Testis (tissue), 5 donors: ENCODE measurements around the gene EIF4G3. TPM values are rescaled to one million over a fixed set of nuclear protein-coding genes. Genes with fewer than 3 reads are reported as not detected.
A peak's percentile ranks its signal among the peaks of the same experiment; 100 is the strongest.

Experiments
- DNase-seq: peaks from one replicate; pipeline ENCODE4 v3.0.0-alpha.2; 2019
- H3K27ac ChIP-seq, 2 donors: fragments of 200-600 bp; sonication (generic); one replicate each; pipeline ENCODE4 v1.5.1; 2019
- H3K27me3 ChIP-seq: fragments of 200-600 bp; sonication (generic); one replicate; pipeline ENCODE4 v1.5.1; 2019
- H3K36me3 ChIP-seq: fragments of 200-600 bp; sonication (generic); one replicate; pipeline ENCODE4 v1.5.1; 2017; ENCODE audit warnings: low read depth; ENCODE audit errors: missing control alignments
- H3K4me1 ChIP-seq: fragments of 200-600 bp; sonication (generic); one replicate; pipeline ENCODE4 v1.5.1; 2019
- H3K4me3 ChIP-seq, 2 donors: fragments of 200-600 bp; sonication (generic); one replicate each; pipeline ENCODE4 v1.5.1; 2017 to 2019
- H3K9me3 ChIP-seq: fragments of 200-600 bp; sonication (generic); one replicate; pipeline ENCODE4 v1.5.1; 2017
- POLR2A ChIP-seq: fragments of 450-650 bp; IDR thresholded peaks from one replicate; pipeline ENCODE4 v1.6.1; 2017; ENCODE audit warnings: antibody characterized with exemption, mild to moderate bottlenecking, moderate library complexity
- WGBS, 2 donors: methylation state at CpG; one replicate each; pipeline ENCODE4 v1.1.5; 2018; 5-methylcytosine and 5-hydroxymethylcytosine counted together
- intact Hi-C: fragments of 100-400 bp; cut with DNase I; formaldehyde crosslinking; loops from one replicate; pipeline ENCODE4 v1.15.1; 2023; ENCODE audit warnings: low total_unique reads
- long read RNA-seq, 2 donors: transcript quantifications; one replicate each; lab custom pipeline, GENCODE V29; 2026
- polyA plus RNA-seq: library from polyadenylated mRNA; stranded (reverse); fragments of 350-450 nt; fragmentation: Illumina TruSeq; extraction: RNeasy Lipid Tissue Mini Kit (QIAGEN cat#74804); gene quantifications from one replicate; pipeline ENCODE4 v1.2.3, GENCODE V29; 2014; ENCODE audit warnings: low read depth, low replicate concordance; ENCODE audit not compliant: insufficient read depth
- total RNA-seq, 2 donors: library from RNA; depleted of rRNA; stranded (reverse); fragments of >200 nt; gene quantifications; one replicate each; pipeline ENCODE4 v1.2.3, GENCODE V29; 2016
- TF ChIP-seq, protein P1 (sequence below), 3 experiments: fragments of 450-650 bp in 2 of 3; fragments of 200-600 bp in 1 of 3; sonication (generic) in 1 of 3; IDR thresholded peaks; one replicate each; pipeline ENCODE4 v1.5.1; 2016 to 2019; ENCODE audit warnings: antibody characterized with exemption in 3 of 3, mild to moderate bottlenecking in 2 of 3, moderate library complexity in 1 of 3

Gene EIF4G3, protein sequence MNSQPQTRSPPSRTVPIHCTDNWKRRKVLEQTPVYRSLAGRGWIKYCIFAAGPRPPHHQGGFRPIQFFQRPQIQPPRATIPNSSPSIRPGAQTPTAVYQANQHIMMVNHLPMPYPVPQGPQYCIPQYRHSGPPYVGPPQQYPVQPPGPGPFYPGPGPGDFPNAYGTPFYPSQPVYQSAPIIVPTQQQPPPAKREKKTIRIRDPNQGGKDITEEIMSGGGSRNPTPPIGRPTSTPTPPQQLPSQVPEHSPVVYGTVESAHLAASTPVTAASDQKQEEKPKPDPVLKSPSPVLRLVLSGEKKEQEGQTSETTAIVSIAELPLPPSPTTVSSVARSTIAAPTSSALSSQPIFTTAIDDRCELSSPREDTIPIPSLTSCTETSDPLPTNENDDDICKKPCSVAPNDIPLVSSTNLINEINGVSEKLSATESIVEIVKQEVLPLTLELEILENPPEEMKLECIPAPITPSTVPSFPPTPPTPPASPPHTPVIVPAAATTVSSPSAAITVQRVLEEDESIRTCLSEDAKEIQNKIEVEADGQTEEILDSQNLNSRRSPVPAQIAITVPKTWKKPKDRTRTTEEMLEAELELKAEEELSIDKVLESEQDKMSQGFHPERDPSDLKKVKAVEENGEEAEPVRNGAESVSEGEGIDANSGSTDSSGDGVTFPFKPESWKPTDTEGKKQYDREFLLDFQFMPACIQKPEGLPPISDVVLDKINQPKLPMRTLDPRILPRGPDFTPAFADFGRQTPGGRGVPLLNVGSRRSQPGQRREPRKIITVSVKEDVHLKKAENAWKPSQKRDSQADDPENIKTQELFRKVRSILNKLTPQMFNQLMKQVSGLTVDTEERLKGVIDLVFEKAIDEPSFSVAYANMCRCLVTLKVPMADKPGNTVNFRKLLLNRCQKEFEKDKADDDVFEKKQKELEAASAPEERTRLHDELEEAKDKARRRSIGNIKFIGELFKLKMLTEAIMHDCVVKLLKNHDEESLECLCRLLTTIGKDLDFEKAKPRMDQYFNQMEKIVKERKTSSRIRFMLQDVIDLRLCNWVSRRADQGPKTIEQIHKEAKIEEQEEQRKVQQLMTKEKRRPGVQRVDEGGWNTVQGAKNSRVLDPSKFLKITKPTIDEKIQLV (N-terminal part only)
- 100 to 1,000 TPM; 146 to 165 TPM for total RNA-seq
- 198 TPM for polyA plus RNA-seq
- long read RNA-seq, donor 1, partial matches to known transcripts, result 134 of 136 reads
- long read RNA-seq, donor 1, other reads (novel, unspliced or antisense), result 0 of 136 reads
- long read RNA-seq, donor 2, partial matches to known transcripts, result 5 of 7 reads
- long read RNA-seq, donor 2, other reads (novel, unspliced or antisense), result 0 of 7 reads

GRCh38 chr1:21176586-21177555 is at the start of gene EIF4G3:
Gene EIF4G3, minus strand, starts transcription at chr1:21176897. Its CDS starts 174,155 bp downstream, at chr1:21002742.
- intact Hi-C loops, result no loop called here
- TF ChIP-seq, protein P1, sequence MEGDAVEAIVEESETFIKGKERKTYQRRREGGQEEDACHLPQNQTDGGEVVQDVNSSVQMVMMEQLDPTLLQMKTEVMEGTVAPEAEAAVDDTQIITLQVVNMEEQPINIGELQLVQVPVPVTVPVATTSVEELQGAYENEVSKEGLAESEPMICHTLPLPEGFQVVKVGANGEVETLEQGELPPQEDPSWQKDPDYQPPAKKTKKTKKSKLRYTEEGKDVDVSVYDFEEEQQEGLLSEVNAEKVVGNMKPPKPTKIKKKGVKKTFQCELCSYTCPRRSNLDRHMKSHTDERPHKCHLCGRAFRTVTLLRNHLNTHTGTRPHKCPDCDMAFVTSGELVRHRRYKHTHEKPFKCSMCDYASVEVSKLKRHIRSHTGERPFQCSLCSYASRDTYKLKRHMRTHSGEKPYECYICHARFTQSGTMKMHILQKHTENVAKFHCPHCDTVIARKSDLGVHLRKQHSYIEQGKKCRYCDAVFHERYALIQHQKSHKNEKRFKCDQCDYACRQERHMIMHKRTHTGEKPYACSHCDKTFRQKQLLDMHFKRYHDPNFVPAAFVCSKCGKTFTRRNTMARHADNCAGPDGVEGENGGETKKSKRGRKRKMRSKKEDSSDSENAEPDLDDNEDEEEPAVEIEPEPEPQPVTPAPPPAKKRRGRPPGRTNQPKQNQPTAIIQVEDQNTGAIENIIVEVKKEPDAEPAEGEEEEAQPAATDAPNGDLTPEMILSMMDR (IDR thresholded peaks at IDR 0.05), result no peak
- TF ChIP-seq POLR2A, result peak; percentile 30

DNA sequence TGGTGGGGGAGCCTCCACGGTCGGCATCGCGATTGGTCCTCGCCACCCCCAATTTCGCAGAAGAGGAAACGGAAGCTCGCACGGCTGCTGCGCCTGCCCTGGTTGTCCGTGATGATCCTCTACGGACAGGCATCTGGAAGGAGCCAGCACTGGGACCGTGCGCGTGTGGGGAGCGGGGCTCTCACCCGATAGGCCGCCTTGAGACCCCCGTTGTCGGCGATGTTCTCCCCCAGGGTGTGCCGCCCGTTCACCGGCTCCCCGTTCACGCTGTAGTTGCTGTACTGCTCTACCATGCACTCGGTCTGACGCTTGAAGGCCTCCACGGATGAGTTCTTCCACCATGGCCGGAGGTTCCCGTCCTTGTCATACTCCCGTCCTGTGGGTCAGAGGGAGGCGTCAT is 48.4 kb upstream of the EIF4G3 start:
- no peak for TF ChIP-seq POLR2A
- TF ChIP-seq, protein P1 (IDR thresholded peaks at IDR 0.05), result no peak
- H3K36me3 ChIP-seq, result no peaks in the 10 kb centered on the region
- DNase-seq, result no peak
- no peak overlapping the region for H3K4me3 ChIP-seq
- 94 to 95% methylated on average over 6 to 33 of the region's 33 CpGs for WGBS, 2 donors
- no peak overlapping the region for H3K27ac ChIP-seq
- no peaks in the 10 kb centered on the region for H3K4me1 ChIP-seq
- H3K9me3 ChIP-seq, result no peaks in the 10 kb centered on the region
- intact Hi-C loops, result no loop called here
- H3K27me3 ChIP-seq, result no peaks in the 10 kb centered on the region

More at GRCh38 chr1:21176586-21177555, at the start of gene EIF4G3:
- peaks cover 9% of the 10 kb centered on the region for H3K4me1 ChIP-seq
- peak within 1 kb of the TSS; percentile 72 to 85 for H3K4me3 ChIP-seq
- peak within 1 kb of the TSS; percentile 90 to 93 for H3K27ac ChIP-seq
- no peaks in the 10 kb centered on the region for H3K9me3 ChIP-seq
- no peaks in the 10 kb centered on the region for H3K36me3 ChIP-seq
- H3K27me3 ChIP-seq, result no peaks in the 10 kb centered on the region
- peak; percentile 98 for DNase-seq
- 1 to 3% methylated on average over 17 to 73 of the region's 90 CpGs for WGBS, 2 donors

DNA sequence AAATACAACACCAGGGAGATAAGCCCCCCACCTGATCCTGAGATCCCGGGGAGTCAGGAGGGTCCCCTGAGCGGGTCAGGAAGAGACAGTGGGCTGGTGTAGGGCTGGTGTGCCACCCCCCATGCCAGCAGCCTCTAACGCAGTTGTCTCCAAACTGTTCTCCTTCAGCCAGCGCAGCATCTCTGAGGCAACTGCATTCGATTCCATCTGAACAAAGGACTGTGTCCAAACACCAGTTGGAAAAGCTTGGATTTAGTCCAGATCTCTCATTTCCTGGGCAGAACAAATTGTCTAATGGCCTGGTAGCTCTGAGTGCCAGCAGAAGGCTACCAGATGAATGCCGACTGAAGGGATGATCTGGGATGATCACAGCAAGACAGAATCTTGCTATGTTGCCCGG is 44.1 kb upstream of the EIF4G3 start:
- TF ChIP-seq, protein P1 (IDR thresholded peaks at IDR 0.05), result no peak
- no peak for TF ChIP-seq POLR2A
- H3K27me3 ChIP-seq, result no peaks in the 10 kb centered on the region
- no peaks in the 10 kb centered on the region for H3K4me1 ChIP-seq
- H3K4me3 ChIP-seq, result no peak overlapping the region
- H3K9me3 ChIP-seq, result no peaks in the 10 kb centered on the region
- H3K27ac ChIP-seq, result no peak overlapping the region
- WGBS, 2 donors, result 71 to 83% methylated on average over 4 to 7 of the region's 7 CpGs
- intact Hi-C loops, result no loop called here
- no peak for DNase-seq
- no peaks in the 10 kb centered on the region for H3K36me3 ChIP-seq

- no peak overlapping the region for H3K27ac ChIP-seq
- TF ChIP-seq, protein P1 (IDR thresholded peaks at IDR 0.05), result no peak
- TF ChIP-seq POLR2A, result no peak
- no peak for DNase-seq
- no peaks in the 10 kb centered on the region for H3K9me3 ChIP-seq
- intact Hi-C loops, result no loop called here
- H3K4me3 ChIP-seq, result no peak overlapping the region
- no peaks in the 10 kb centered on the region for H3K4me1 ChIP-seq
- 87 to 93% methylated on average over 11 to 21 of the region's 21 CpGs for WGBS, 2 donors
- H3K27me3 ChIP-seq, result no peaks in the 10 kb centered on the region
- H3K36me3 ChIP-seq, result no peaks in the 10 kb centered on the region
These were observed 43.0 kb upstream of the EIF4G3 start for GRCh38 chr1:21219674-21220073.
